Measurements from ENCODE around the gene NTN1. TPM values are rescaled to one million over a fixed set of nuclear protein-coding genes. Genes with fewer than 3 reads are reported as not detected.

Gene NTN1
- total and polyA plus RNA-seq, 8 donors = 2.0 to 12.9 (median 9.0) TPM

DNA sequence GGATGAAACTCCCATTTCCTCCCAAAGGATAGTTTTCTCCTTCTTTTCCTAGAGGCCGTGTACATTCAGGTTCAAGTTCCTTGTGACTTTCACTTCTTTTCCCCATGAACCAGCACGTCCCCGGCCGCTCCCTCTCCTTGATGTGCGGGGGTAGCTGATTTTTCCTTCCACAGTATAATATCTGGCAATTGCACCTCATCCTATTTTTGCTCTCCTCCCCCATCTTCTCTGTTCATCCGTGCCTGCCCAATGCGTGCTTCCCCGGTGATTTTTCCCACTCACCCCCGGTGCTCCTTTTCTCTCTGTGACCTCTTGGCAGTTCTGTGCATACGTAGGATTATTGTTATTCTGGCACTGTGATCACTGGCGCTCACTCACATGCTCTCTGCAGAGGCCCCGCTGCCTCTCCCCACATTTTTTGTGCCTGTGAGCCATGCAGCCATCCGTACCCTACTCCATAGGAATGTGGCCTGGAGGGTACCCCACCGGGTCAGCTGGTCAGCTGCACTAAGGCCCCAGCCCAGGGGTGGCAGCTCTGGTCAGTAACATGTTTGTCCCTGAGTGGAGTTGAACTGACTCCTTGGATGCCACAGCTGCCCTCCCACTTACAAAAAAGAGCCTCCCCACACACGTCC, 100.0 kb downstream of the NTN1 start:
- Histone ChIP-seq H3K36me3 (no peaks in the 10 kb centered on the region), H3K27ac (no peak overlapping the region), H3K9me3 (peaks cover 0 to 4% of the 10 kb centered on the region in 2 donors), H3K4me3 (no peak overlapping the region), H3K27me3 (peaks cover 0 to 22% of the 10 kb centered on the region in 2 donors), H3K4me1 (no peaks in the 10 kb centered on the region)
- intact Hi-C loops (cut with DNase I) = no loop called here
- ATAC-seq (no peak), DNase-seq (no peak)
- no peak for TF ChIP-seq CTCF (IDR thresholded peaks at IDR 0.05)

GRCh38 chr17:9123594-9124553, 102.6 kb downstream of the NTN1 start:
- TF ChIP-seq CTCF (IDR thresholded peaks at IDR 0.05) = no peak
- no peak overlapping the region for H3K4me3 ChIP-seq
- intact Hi-C loops (cut with DNase I) = no loop called here
- no peak for DNase-seq
- ATAC-seq = no peak
- H3K27ac ChIP-seq = no peak overlapping the region
- H3K4me1 ChIP-seq = no peaks in the 10 kb centered on the region
- H3K9me3 ChIP-seq = no peaks in the 10 kb centered on the region
- no peaks in the 10 kb centered on the region for H3K36me3 ChIP-seq
- peaks cover 0 to 11% of the 10 kb centered on the region in 2 donors for H3K27me3 ChIP-seq

DNA sequence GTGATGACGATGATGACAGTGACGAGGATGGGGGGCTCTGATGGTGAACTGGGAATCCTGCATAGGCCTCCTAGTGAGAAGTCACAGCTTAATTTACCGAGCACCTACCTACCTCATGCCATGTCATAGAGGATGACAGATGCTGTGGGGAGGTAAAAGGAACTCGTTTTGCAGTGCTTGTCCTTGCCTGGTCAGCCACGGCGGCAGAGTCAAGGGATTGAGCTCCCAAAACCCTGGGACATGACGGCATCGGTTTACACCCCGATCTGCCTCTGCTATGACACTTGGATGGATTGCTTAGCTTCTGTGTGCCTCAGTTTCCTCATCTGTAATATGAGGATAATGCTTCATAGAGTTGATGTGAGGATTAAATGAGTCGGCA, 103.2 kb downstream of the NTN1 start:
- TF ChIP-seq CTCF (IDR thresholded peaks at IDR 0.05) = no peak

GRCh38 chr17:9125722-9126121, 104.4 kb downstream of the NTN1 start:
- DNase-seq (no peak), ATAC-seq (no peak)
- no peaks in the 10 kb centered on the region for H3K36me3 ChIP-seq
- no peak overlapping the region for H3K27ac ChIP-seq
- no peak for TF ChIP-seq CTCF (IDR thresholded peaks at IDR 0.05)
- peaks cover 0 to 11% of the 10 kb centered on the region in 2 donors for H3K27me3 ChIP-seq
- intact Hi-C loops (cut with DNase I) = no loop called here
- H3K9me3 ChIP-seq = no peaks in the 10 kb centered on the region
- H3K4me1 ChIP-seq = no peaks in the 10 kb centered on the region
- H3K4me3 ChIP-seq = no peak overlapping the region

More for the DNA sequence above, 103.2 kb downstream of the NTN1 start:
- Histone ChIP-seq H3K27ac (no peak overlapping the region), H3K36me3 (no peaks in the 10 kb centered on the region), H3K4me1 (no peaks in the 10 kb centered on the region), H3K27me3 (peaks cover 0 to 11% of the 10 kb centered on the region in 2 donors), H3K4me3 (no peak overlapping the region), H3K9me3 (no peaks in the 10 kb centered on the region)
- ATAC-seq = no peak
- DNase-seq = no peak
- intact Hi-C loops (cut with DNase I) = no loop called here

DNA sequence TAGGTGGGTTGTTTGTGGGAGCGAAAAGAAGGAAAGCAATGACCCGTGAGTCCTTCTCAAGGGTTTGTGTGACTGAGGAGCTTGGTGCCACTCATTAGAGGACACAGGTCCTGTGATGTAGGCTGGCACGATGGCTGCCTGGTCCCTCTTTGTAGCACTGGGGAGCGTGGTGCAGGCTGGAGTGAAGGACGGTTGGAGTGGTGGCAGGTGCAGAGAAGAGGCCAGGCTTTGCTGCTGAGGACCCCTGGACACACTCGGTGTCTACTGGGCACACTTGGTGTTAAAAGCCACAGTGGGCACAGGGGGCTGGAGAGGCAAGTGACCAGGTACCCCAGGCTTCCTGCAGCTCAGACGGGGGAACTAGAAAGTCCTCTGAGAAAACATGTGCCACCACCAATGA, 106.0 kb downstream of the NTN1 start:
- Histone ChIP-seq H3K9me3 (no peaks in the 10 kb centered on the region), H3K4me1 (no peaks in the 10 kb centered on the region), H3K36me3 (no peaks in the 10 kb centered on the region), H3K27me3 (peaks cover 0 to 2% of the 10 kb centered on the region in 2 donors), H3K27ac (no peak overlapping the region), H3K4me3 (no peak overlapping the region)
- intact Hi-C loops (cut with DNase I) = no loop called here
- DNase-seq (no peak), ATAC-seq (no peak)
- no peak for TF ChIP-seq CTCF (IDR thresholded peaks at IDR 0.05)
